RWPE1 (cell line): ENCODE results near the gene CTBP2.
A peak's percentile ranks its signal among the peaks of the same experiment; 100 is the strongest.

ENCODE experiments used
- CTCF ChIA-PET: fragments of 350-600 bp; sonication (Branson Sonifier 250); formaldehyde crosslinking; extraction: SDS; loops from one replicate; lab custom pipeline; 2021; lab: Yijun Ruan, JAX
- POLR2A ChIA-PET: fragments of 400-600 bp; formaldehyde crosslinking; extraction: SDS; loops from one replicate; lab custom pipeline; 2020; ENCODE audit warnings: antibody characterized with exemption; ENCODE audit not compliant: low non-redundant PET; lab: Yijun Ruan, JAX
- DNase-seq: peaks from one replicate; pipeline ENCODE4 v3.0.0; 2012; ENCODE audit warnings: low spot score
- H3K27ac ChIP-seq: fragments of 450-650 bp; 2 replicates; pipeline ENCODE4 v1.5.1; 2017
- TF ChIP-seq, protein P1 (sequence below): fragments of 450-650 bp; conservative IDR thresholded peaks from 2 replicates; pipeline ENCODE4 v1.5.1; 2017; ENCODE audit warnings: low read depth, mild to moderate bottlenecking

CTBP2 gene

DNA sequence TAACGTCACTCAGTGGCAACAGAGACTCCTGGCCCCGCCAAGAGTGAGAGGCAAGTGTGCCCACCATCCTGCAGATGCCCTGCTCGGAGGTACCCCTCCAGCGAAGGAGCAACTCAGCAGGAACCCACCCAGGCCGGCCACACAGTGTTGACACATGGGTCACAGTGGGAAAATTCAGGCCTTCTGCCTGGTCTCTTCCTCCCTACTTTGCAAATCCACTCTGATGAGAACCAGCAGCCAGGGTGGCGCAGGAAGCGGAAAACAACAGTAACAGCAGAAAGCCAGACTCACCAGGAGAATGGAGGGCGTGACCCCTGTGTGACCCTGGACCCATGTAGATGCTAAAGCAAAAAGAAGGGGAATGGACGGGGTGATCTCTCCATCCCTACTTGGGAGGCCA, 53.8 kb downstream of the CTBP2 start:
- TF ChIP-seq, protein P1, sequence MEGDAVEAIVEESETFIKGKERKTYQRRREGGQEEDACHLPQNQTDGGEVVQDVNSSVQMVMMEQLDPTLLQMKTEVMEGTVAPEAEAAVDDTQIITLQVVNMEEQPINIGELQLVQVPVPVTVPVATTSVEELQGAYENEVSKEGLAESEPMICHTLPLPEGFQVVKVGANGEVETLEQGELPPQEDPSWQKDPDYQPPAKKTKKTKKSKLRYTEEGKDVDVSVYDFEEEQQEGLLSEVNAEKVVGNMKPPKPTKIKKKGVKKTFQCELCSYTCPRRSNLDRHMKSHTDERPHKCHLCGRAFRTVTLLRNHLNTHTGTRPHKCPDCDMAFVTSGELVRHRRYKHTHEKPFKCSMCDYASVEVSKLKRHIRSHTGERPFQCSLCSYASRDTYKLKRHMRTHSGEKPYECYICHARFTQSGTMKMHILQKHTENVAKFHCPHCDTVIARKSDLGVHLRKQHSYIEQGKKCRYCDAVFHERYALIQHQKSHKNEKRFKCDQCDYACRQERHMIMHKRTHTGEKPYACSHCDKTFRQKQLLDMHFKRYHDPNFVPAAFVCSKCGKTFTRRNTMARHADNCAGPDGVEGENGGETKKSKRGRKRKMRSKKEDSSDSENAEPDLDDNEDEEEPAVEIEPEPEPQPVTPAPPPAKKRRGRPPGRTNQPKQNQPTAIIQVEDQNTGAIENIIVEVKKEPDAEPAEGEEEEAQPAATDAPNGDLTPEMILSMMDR = no peak
- CTCF ChIA-PET = no interaction called here
- POLR2A ChIA-PET = no interaction called here
- no peak overlapping the region for H3K27ac ChIP-seq
- no peak for DNase-seq

DNA sequence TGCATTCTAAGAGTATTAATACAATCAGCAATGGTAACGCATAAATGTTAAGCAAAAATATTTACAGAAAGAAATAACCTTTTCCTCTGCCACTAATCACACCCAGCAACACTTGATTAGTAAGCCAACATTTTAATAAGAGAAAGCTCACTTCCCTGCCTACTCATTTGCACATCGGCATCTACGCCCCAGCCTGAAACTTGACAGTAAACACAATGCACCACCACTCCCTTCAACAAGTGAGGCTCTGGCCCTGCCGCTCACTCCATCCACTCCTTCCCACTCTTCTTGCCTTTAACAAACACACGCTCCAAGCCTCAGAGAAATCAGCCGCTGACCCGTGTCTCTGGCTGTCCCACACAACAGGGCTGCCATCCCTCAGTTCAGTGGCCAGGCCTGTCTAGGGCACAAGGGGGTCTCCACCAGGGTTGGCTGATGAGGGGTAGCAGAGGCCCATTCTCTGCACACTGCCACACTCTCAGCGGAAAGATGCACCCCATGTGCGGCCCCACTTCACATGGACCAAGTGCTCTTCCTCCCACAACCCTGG, 54.6 kb downstream of the CTBP2 start:
- ChIA-PET POLR2A (no interaction called here), CTCF (interaction anchor here (0.5 kb wide), 1 partner anchor 189 kb away, joined by 3 read pairs; no protein-coding TSS in a partner anchor)
- DNase-seq = no peak
- H3K27ac ChIP-seq = no peak overlapping the region
- TF ChIP-seq, protein P1 = no peak

DNA sequence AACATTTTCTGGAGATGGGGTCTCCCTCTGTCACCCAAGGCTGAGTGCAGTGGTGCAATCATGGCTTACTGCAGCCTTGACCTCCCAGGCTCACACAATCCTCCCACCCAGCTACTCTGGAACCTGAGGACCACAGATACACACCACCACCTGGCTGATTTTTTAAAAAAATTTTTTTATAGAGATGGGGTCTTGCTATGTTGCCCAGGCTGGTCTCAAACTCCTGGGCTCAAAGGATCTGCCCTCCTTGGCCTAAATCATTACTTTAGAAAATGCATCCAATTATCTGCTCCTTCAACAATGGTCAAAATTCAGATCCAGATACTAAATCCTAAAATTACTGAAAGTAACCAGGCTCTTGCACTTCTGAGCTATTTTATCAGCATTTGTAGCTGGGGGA, 55.2 kb downstream of the CTBP2 start:
- POLR2A ChIA-PET = no interaction called here
- CTCF ChIA-PET = interaction anchor here (0.5 to 0.7 kb wide), 2 partner anchors 23 to 190 kb away, joined by 3 read pairs; no protein-coding TSS in a partner anchor
- no peak for DNase-seq
- no peak overlapping the region for H3K27ac ChIP-seq
- TF ChIP-seq, protein P1 = no peak

DNA sequence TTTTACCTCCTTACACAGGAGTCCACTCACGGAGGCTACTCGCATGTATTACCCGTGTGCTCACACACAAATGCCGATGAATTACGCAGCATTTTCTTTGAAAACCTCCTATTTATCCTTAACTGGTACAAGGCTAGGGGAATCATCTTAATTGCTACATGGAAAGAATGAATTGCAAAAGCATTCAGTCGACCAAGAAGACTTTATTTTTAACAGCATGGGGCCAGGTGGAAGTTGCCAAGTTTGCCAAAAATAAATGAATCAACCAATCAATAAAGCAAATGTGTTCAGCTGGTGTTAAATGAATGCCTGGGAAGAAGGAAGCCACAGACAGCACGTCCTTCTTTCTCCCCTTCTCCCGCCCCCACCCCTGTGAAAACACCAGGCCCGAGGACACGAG, 55.8 kb downstream of the CTBP2 start:
- POLR2A ChIA-PET = no interaction called here
- DNase-seq = no peak
- CTCF ChIA-PET = interaction anchor here (0.7 to 1.7 kb wide), 2 partner anchors 24 to 57 kb away, joined by 3 to 4 read pairs; no protein-coding TSS in a partner anchor
- no peak overlapping the region for H3K27ac ChIP-seq
- TF ChIP-seq, protein P1 = no peak

DNA sequence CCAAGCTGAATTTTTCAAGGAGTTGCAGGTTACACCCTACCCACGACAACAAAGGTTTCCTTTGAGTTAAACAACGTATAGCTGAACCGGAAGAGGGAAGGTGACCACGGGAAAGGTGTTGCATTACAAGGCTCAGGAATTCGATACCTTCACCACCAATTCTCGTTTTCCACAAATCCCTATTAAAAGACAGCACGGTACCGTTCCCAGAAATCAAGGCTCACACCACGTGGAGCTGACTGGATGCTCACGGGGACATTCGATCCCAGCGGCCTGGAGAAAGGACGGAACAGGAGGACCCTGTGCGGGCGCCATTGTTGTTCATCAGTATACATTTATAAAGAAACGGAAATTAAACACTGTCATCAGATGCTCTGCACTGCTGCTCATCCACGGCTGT, 56.4 kb downstream of the CTBP2 start:
- no peak for DNase-seq
- TF ChIP-seq, protein P1 = no peak
- CTCF ChIA-PET = interaction anchor here (1.0 to 1.7 kb wide), 2 partner anchors 56 to 529 kb away, joined by 3 to 4 read pairs; no protein-coding TSS in a partner anchor
- POLR2A ChIA-PET = no interaction called here
- peak overlapping the region; percentile 71 for H3K27ac ChIP-seq

DNA sequence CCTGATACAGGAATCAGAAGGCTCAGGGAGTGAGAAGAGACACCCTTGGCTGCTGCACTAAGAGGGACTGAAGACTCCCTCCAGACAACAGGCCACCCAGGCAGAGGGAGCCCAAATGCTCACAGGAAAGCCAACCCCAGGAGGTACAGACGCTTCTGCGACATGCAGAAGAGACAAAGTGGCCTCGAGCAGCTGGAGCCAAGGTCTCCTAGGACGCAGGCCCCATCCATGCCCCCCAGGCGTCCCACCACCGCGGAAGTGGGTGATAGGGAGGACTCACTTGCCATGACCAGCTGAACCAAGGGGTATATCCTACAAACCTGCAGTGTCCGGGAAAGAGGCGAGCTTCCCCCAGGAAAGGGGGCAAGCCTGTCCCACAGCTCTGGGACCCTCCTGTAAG, 56.9 kb downstream of the CTBP2 start:
- no peak for DNase-seq
- H3K27ac ChIP-seq = peak overlapping the region; percentile 71
- CTCF ChIA-PET = interaction anchor here (0.6 to 1.7 kb wide), 5 partner anchors 30 to 529 kb away, joined by 3 to 5 read pairs (median 3); no protein-coding TSS in a partner anchor
- POLR2A ChIA-PET = no interaction called here
- TF ChIP-seq, protein P1 = no peak
